Measurements from ENCODE around the gene CHCHD6.

DNA sequence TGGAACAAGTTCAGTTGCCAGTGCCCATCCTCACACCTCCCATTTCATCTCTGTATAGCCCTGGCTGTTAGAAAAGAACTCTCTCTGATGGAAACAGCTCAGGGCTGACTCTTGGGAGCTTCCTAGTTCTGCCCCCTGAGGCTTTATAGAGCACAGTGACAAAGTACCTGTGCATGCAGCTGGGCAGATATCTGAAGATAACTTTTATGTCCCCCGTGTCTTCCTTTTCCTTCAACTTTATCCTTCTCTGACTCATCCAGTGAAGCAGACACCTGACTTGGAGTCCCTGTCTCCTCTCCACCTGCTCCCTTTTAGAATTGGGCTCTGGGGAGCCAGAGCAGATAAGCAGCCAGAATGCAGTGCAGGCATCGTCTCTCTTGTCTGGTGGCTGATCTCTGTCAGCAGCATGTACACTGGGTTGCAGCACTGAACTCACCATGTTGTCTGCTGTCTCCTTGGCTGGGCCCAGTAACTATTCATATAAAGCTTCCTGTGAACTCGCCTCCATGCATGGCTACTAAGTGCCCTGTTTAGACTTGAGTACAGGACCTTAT lies 225.0 kb downstream of the CHCHD6 start:
- TF ChIP-seq SP1 (IDR thresholded peaks at IDR 0.05) = no peak
- TF ChIP-seq, protein P1, sequence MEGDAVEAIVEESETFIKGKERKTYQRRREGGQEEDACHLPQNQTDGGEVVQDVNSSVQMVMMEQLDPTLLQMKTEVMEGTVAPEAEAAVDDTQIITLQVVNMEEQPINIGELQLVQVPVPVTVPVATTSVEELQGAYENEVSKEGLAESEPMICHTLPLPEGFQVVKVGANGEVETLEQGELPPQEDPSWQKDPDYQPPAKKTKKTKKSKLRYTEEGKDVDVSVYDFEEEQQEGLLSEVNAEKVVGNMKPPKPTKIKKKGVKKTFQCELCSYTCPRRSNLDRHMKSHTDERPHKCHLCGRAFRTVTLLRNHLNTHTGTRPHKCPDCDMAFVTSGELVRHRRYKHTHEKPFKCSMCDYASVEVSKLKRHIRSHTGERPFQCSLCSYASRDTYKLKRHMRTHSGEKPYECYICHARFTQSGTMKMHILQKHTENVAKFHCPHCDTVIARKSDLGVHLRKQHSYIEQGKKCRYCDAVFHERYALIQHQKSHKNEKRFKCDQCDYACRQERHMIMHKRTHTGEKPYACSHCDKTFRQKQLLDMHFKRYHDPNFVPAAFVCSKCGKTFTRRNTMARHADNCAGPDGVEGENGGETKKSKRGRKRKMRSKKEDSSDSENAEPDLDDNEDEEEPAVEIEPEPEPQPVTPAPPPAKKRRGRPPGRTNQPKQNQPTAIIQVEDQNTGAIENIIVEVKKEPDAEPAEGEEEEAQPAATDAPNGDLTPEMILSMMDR (IDR thresholded peaks at IDR 0.05; ENCODE audit: low read depth, low read length, missing input control) = no peak
- TF ChIP-seq TAF1 (conservative IDR thresholded peaks at IDR 0.05) = no peak
- no peak for TF ChIP-seq JUND (IDR thresholded peaks at IDR 0.05)
- TF ChIP-seq, protein P2, sequence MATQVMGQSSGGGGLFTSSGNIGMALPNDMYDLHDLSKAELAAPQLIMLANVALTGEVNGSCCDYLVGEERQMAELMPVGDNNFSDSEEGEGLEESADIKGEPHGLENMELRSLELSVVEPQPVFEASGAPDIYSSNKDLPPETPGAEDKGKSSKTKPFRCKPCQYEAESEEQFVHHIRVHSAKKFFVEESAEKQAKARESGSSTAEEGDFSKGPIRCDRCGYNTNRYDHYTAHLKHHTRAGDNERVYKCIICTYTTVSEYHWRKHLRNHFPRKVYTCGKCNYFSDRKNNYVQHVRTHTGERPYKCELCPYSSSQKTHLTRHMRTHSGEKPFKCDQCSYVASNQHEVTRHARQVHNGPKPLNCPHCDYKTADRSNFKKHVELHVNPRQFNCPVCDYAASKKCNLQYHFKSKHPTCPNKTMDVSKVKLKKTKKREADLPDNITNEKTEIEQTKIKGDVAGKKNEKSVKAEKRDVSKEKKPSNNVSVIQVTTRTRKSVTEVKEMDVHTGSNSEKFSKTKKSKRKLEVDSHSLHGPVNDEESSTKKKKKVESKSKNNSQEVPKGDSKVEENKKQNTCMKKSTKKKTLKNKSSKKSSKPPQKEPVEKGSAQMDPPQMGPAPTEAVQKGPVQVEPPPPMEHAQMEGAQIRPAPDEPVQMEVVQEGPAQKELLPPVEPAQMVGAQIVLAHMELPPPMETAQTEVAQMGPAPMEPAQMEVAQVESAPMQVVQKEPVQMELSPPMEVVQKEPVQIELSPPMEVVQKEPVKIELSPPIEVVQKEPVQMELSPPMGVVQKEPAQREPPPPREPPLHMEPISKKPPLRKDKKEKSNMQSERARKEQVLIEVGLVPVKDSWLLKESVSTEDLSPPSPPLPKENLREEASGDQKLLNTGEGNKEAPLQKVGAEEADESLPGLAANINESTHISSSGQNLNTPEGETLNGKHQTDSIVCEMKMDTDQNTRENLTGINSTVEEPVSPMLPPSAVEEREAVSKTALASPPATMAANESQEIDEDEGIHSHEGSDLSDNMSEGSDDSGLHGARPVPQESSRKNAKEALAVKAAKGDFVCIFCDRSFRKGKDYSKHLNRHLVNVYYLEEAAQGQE (IDR thresholded peaks at IDR 0.05) = no peak
- TF ChIP-seq, protein P3, sequence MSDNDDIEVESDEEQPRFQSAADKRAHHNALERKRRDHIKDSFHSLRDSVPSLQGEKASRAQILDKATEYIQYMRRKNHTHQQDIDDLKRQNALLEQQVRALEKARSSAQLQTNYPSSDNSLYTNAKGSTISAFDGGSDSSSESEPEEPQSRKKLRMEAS (IDR thresholded peaks at IDR 0.05) = no peak
- no peak for TF ChIP-seq RAD21 (IDR thresholded peaks at IDR 0.05)
- no peak for TF ChIP-seq YY1 (IDR thresholded peaks at IDR 0.05)
- TF ChIP-seq, protein P4, sequence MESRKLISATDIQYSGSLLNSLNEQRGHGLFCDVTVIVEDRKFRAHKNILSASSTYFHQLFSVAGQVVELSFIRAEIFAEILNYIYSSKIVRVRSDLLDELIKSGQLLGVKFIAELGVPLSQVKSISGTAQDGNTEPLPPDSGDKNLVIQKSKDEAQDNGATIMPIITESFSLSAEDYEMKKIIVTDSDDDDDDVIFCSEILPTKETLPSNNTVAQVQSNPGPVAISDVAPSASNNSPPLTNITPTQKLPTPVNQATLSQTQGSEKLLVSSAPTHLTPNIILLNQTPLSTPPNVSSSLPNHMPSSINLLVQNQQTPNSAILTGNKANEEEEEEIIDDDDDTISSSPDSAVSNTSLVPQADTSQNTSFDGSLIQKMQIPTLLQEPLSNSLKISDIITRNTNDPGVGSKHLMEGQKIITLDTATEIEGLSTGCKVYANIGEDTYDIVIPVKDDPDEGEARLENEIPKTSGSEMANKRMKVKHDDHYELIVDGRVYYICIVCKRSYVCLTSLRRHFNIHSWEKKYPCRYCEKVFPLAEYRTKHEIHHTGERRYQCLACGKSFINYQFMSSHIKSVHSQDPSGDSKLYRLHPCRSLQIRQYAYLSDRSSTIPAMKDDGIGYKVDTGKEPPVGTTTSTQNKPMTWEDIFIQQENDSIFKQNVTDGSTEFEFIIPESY (IDR thresholded peaks at IDR 0.05) = no peak
- TF ChIP-seq GABPA (IDR thresholded peaks at IDR 0.05 in 1 of 2, conservative IDR thresholded peaks at IDR 0.05 in 1 of 2) = no peak
- TF ChIP-seq EGR1 (IDR thresholded peaks at IDR 0.05; ENCODE audit: low read depth in 2 of 2) = no peak
- no peak for TF ChIP-seq HNF4A (conservative IDR thresholded peaks at IDR 0.05)
- no peak for TF ChIP-seq FOXA1 (IDR thresholded peaks at IDR 0.05)
- TF ChIP-seq RXRA (IDR thresholded peaks at IDR 0.05) = no peak

Measured in liver (tissue), 3 donors.